ENCODE results near the gene RHBDD3. TPM values are rescaled to one million over a fixed set of nuclear protein-coding genes. Genes with fewer than 3 reads are reported as not detected.
A peak's percentile ranks its signal among the peaks of the same experiment; 100 is the strongest.

Gene RHBDD3
- total RNA-seq, 4 donors from 2014 or later: 8.9 to 24.1 (median 20.5) TPM

- TF ChIP-seq POLR2A (IDR thresholded peaks at IDR 0.05) (no peak), CTCF (IDR thresholded peaks at IDR 0.05) (no peak)
- peak in 1 of 2 donors; percentile 75 for DNase-seq (ENCODE audit: low spot score in 2 of 2)
- H3K4me3 ChIP-seq (ENCODE audit: low read depth, poor library complexity, severe bottlenecking): no peak overlapping the region
- intact Hi-C loops (cut with DNase I; ENCODE audit: low total_unique reads): no loop called here
- 80 to 85% methylated on average over 13 to 14 of the region's 14 CpGs for WGBS, 2 donors
Observed at GRCh38 chr22:29216011-29216872, 51.5 kb downstream of the RHBDD3 start.

- WGBS, 2 donors: 88 to 92% methylated on average over 13 to 14 of the region's 14 CpGs
- no peak overlapping the region for H3K4me3 ChIP-seq (ENCODE audit: low read depth, poor library complexity, severe bottlenecking)
- intact Hi-C loops (cut with DNase I; ENCODE audit: low total_unique reads): no loop called here
- TF ChIP-seq CTCF (IDR thresholded peaks at IDR 0.05): no peak
- no peak for TF ChIP-seq POLR2A (IDR thresholded peaks at IDR 0.05)
- DNase-seq (ENCODE audit: low spot score in 2 of 2): peak in 1 of 2 donors; percentile 69
Observed at GRCh38 chr22:29215012-29215860, 52.5 kb downstream of the RHBDD3 start.

- H3K4me3 ChIP-seq (ENCODE audit: low read depth, poor library complexity, severe bottlenecking): no peak overlapping the region
- TF ChIP-seq CTCF (IDR thresholded peaks at IDR 0.05): no peak
- TF ChIP-seq POLR2A (IDR thresholded peaks at IDR 0.05): no peak
- DNase-seq (ENCODE audit: low spot score in 2 of 2): peak in 1 of 2 donors; percentile 75
- intact Hi-C loops (cut with DNase I; ENCODE audit: low total_unique reads): no loop called here
- 94 to 96% methylated on average over 6 of the region's 6 CpGs for WGBS, 2 donors
Observed at GRCh38 chr22:29214232-29214631, 53.5 kb downstream of the RHBDD3 start.

- WGBS, 2 donors: 86 to 88% methylated on average over 8 to 9 of the region's 9 CpGs
- intact Hi-C loops (cut with DNase I; ENCODE audit: low total_unique reads): no loop called here
- DNase-seq (ENCODE audit: low spot score in 2 of 2): no peak
- H3K4me3 ChIP-seq (ENCODE audit: low read depth, poor library complexity, severe bottlenecking): no peak overlapping the region
- TF ChIP-seq CTCF (IDR thresholded peaks at IDR 0.05) (no peak), POLR2A (IDR thresholded peaks at IDR 0.05) (no peak)
Observed at GRCh38 chr22:29213493-29213892, 54.3 kb downstream of the RHBDD3 start.

GRCh38 chr22:29212743-29213142 is 55.0 kb downstream of the RHBDD3 start:
- DNase-seq (ENCODE audit: low spot score in 2 of 2): no peak
- H3K4me3 ChIP-seq (ENCODE audit: low read depth, poor library complexity, severe bottlenecking): no peak overlapping the region
- 82 to 84% methylated on average over 11 of the region's 11 CpGs for WGBS, 2 donors
- TF ChIP-seq CTCF (IDR thresholded peaks at IDR 0.05) (no peak), POLR2A (IDR thresholded peaks at IDR 0.05) (no peak)
- intact Hi-C loops (cut with DNase I; ENCODE audit: low total_unique reads): no loop called here
